Neural cell (in vitro differentiated cells): ENCODE results near the gene SOX5.

Experiments used
- CTCF ChIP-seq: fragments of 450-650 bp; IDR thresholded peaks from 2 replicates; pipeline ENCODE4 v1.5.1; 2014; ENCODE audit warnings: antibody characterized with exemption, mild to moderate bottlenecking, moderate library complexity; ENCODE audit not compliant: poor library complexity, severe bottlenecking
- EP300 ChIP-seq: fragments of 450-650 bp; conservative IDR thresholded peaks from 2 replicates; pipeline ENCODE4 v1.6.1; 2014; ENCODE audit warnings: antibody characterized with exemption, mild to moderate bottlenecking, moderate library complexity; ENCODE audit not compliant: poor library complexity, severe bottlenecking
- POLR2AphosphoS5 ChIP-seq: IDR thresholded peaks from 2 replicates; pipeline ENCODE4 v1.6.1; 2012

DNA sequence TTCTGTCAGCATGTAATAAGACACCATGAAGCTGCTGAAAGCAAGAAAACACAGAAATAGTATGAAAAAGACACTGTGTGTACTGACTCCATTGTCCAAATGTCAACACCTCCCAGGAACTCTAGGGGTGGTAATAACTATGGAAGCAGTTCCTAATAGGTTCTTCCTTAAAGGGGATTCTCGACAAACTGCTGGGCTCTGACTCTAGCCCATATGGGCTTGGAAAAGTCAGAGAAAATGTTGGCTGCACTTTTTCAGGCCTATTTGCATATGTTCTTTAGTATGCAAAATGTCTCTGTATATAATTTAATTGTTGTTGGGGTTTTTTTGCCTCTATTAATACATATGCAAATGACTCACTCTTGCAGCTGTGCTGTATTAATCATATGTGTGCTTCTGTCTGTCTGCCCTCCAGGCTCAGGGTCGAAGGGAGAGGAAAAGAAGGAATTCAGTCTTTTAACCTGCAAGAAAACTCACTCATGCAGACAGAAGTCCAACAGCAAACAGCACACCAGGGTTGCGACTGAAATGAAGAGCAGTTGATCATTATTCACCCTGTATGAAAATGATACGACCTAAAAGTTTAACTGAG lies 317.6 kb downstream of the SOX5 start:
- no peak for TF ChIP-seq CTCF
- TF ChIP-seq EP300: no peak
- no peak for TF ChIP-seq POLR2AphosphoS5
